ENCODE results near the gene HSPA12B.

The HSPA12B gene

DNA sequence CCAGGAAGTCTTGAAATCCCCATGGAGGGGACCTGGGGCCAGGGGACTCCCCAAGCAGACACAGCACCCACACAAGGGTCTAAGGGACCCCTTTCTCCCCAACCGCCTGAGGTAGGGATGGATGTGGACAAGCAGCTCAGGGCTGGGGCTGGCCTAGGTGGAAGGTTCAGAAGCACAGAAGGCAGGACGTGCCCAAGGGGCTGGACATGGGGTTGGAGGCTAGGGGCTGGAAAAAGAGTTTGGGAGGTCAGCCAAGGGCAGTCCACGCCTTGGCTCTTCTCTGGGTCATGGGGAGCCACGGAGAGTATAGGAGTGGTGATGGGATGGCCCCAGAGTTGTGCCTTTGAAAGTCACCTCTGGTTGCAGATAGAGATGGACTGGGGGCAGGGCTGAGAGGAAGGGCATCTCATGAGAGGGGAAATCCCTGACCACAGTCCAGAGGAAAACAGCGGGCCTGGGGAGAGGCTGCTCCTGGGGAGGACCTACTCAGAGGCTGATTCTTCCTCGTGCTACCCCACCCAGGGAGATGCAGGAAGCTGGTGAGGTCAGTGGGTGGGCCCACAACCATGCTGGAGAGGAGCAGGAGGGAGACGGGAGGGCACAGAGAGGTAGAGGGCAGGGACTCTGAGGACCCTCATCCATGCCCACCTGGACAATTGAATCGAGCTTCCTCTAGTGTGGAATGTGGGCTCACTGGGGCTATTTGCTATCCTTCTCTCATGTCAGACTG lies 2.5 kb upstream of the HSPA12B start:
- DNase-seq (ENCODE audit: low spot score) = no peak

DNA sequence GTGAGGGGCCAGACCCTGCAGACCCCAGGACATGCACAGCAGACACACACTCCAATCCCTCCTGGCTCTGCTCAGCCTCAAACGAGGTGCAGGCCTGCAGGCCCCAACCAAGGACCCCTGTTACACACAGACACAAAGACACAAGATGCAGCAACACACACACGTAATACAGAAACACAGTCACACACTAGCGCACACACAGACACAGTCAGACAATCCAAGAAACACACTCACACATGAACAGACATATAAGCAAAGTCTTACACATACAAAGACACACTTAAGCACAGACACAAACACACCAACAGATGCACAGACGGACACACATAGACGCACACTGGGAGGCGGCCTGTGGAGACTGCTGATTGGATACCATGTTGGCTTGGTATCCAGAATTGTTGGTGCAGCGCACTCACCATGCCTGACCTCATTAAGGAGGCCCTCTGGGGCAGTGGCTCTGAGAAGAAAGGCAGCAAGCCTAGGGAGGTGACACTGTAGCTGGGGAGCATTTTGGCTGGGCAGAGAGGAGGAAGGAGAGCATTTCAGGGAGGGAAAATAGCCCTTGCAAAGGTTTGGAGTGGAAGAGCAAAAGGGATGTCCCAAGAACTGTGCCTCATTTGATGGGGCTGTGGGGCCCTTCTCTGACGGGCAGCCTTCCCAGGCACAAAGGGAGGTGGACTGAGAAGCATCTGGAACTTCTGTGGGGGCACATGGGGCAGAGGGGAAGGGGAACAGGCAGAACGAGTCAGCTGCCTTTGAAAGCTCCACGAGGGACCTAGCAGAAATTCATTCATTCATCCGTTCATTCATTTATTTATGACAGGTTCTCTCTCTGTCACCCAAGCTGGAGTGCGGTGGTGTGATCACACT lies 1.4 kb upstream of the HSPA12B start:
- DNase-seq (ENCODE audit: low spot score) = no peak

DNA sequence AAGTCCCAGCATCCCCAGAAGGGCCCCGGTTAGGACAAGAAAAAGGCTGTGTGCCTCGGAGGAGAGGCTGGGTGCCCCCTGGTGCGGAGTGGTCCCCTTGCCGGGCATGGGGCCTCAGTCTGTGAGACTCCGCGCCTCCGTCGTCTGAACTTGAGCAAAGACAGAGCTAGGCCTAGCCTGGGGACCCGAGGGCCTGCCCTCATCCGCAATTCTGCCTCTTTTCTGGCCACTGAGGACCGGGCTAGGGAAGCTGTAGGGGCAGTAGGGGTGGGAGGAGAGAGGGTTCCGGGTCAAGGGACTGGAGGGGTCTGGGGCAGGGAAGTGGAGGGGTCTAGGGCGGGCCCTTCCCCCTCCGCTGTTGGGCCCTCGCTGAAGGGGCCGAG lies 550 bp upstream of the HSPA12B start:
- no peak for DNase-seq (ENCODE audit: low spot score)

DNA sequence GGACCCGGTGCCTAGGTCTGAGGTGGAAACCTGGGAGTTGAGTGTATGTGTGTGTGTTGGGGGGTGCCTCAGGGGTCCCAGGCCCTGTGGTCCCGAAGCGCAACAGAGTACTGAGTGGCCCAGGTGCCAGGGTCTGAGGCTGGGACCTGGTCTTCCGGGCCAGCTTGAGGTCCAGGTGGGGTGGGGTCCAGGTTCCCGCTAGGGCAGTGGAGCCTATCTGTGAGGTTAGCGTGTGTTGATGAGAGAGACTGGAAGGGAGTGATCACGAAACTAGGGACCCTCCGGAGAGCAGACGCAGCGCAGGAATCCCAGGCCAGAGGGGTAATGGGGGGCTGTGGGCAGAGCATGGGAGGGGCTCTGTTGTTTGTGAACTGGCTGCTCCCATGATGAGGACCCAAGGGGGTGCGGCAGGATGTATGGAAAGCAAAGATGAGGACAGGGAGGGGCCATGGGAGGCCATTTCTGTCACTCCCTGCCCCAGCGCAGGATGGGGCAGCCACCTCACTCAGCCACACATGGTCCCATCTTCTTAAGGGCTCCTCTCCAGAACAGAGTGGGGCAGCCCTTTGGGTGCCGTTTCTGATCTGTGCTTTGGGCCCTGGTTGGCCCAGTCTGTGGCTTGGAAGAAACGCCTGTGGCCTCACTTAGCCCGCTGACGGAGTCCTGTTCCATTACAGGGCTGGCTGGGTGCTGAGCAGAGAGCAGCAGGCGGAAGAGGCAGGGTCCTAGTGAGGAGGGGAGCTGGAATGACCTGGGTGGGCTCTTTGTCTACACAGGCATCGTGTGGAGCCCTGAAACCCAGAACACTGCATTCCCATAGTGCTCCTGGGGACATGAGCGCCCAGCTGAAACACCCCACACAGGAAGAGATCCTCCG lies 872 bp downstream of the HSPA12B start:
- DNase-seq (ENCODE audit: low spot score) = no peak

DNA sequence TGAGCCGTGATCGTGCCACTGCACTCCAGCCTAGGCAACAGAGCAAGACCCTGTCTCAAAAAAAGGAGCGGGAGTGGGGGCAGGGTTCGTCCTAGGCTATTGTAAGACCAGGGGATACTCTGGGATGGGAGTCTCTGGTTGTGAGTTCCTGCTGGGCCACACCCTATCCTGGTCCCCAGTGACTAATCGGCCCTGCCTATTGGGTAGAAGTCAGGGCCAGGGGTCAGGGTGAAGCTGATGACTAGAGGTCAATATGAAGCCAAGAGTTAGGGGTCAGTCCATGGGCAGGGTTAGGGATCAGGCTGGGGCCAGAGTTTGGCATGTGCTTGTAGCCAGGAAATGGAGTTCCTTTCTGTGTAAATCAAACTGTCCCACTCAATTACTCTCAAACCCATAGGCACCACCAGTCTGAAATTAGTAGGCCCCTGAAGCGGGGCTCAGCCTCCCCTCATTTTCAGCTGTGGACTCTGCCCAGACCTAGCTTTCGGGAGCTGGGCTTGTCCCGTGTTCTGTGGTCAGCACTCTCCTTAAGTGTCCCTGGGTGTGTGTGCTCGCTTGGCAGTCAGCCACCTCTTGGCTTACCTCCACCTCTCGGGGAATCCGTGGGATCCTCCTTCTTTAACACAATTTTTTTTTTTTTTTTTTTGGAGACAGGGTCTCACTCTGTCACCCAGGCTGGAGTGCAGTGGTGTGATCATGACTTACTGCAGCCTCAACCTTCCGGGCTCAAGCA lies 1.8 kb downstream of the HSPA12B start:
- DNase-seq (ENCODE audit: low spot score) = no peak

DNA sequence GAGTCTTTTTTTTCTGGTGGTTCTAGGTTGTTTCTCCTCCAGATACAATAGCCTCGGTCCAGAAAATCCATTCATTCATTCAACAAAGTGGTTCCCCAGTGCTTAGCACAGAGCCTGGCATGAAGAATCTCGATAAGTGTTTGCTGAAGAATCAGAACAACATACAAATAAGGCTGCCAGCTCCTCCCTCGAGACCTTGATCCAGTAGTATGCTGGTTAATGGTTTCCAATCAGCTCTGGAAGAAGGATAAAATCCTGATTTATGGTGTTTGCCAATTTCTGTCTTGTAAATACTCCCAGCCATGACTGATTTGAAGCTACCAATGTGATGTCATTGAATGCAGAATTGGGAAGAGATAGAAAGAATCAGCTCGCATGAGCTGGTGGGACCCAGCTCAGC lies 3.3 kb downstream of the HSPA12B start:
- DNase-seq (ENCODE audit: low spot score) = no peak

DNA sequence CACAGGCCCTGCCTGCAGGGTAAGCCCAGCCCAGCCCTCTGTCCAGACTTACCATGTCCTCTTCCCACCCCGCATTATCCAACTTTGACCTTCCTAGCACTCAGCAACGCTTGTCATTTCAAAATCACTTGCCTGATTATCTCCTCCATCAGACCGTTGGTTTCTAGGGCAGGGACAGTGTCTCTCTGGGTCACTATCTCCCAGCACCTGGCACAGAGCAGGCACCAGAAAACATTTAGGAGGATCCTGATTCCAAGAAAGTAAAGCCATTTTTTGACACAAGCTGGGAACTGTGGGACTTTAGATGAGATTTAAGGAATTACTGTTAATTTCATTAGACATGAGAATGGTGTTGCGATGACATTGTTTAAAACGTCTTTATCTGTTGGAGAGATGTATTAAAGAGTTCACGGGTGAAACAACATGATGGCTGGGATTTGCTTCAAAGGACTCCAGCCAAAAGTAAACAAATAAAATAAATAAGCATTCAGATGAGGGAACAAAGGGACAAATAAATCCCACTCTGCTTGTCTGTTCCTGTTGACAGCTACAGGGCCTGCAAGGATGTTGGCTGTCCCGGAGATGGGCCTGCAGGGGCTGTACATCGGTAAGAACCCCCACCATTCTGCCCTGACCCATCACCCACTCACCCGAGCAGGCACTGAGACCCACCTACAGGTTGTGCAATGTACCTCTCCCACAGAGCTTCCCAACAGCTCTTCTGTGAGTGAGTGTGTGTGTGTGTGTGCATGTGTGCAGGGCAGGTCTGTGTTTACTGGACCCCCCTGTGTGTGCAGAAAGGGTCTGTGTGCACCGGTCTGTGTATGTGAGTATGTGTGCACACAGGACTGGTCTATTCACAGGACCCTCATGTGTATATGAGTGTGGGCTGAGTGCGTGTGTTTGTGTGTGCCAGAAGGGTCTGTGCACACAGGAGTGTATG lies 5.9 kb downstream of the HSPA12B start:
- no peak for DNase-seq (ENCODE audit: low spot score)

DNA sequence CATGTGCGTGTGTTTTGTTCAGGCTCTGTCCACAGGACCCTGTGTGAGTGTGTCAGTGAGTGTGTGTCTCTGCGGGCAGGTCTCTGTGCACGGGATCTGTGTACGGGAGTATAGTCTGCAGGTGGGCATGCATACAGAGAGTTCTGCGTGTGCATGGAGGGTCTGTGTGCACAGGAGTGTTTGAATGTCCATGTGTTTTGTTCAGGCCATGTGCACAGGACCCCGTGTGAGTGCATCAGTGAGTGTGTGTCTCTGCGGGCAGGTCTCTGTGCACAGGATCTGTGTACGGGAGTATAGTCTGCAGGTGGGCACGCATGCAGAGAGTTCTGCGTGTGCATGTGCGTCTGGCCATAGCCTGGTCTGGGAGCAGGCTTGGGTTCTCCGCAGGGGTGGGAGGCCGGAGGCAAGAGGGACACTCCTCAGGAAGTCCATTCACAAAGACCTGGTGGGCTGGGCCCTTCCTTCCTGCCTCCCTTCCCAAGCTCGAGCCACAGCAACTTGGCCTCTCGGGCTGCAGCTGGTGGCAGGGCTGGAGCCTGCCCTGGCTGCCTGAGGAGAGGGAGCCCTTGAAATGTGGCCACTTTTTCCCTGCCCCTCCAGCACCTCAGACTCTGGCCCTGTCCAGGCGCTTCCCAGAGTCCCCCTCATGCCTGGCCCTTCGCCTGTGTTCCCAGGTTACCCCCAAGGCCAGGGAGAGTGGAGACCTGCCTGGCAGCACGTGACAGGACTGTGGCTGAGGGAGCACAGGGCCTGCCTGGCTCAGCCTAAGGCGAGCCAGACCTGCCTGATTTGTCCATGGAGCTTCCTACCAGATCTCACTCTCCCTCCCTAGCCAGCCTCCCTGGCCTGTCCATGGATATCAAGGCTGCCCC lies 6.8 kb downstream of the HSPA12B start:
- DNase-seq (ENCODE audit: low spot score) = no peak

DNA sequence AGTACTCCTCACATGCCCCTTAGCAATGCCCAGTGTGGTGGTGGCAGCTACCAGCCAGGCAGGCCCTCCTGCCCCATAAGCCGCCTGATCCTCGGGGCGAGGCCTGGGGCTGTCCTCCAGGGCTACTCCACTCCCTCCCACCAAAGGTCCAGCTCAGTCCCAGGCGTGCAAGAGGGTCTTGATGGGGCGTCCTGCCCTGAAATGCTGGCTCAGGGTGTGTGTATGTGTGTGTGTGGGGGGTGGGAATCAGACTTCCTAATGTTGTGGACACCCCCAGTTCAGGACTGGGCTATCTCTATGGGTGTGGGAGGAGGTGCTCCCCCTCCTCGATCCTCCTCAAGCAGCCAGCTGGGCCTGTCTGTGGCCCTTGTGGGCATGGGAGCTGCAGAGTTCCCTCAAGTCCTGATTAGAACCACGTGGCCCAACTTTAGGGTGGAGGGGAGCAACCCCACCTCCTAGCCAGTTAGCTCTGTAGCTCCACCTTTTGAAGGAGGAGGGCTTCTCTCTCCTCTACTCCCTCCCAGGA lies 7.5 kb downstream of the HSPA12B start:
- DNase-seq (ENCODE audit: low spot score) = no peak

DNA sequence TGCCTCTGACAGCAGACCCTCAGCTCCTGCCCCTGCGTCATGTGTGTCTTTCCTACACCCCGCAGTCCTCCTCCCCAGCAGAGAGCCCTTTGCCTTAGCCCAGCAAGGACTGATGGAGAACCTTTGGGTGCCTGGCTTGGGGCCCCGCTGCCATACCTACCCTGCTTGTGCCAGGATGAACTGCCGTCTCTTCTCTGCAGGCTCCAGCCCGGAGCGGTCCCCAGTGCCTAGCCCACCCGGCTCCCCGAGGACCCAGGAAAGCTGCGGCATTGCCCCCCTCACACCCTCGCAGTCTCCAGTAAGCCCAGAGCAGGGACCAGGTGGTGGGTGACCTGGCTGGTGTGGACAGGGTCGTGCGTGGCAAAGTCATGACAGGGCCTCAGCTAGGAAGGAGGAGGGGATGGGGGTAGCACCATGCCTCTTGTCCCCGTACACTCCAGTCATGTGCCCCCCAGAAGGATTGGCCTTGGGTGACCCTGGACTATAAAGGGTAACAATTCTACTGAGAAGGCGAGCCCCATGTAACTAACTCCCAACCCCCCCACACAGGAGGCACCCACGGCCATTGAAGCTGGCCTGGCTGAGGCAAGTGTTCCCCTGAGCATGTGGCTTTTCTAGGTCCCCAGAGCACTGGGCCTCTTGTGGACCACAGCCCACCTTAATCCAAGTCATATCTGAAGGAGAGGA lies 8.3 kb downstream of the HSPA12B start:
- DNase-seq (ENCODE audit: low spot score) = no peak

DNA sequence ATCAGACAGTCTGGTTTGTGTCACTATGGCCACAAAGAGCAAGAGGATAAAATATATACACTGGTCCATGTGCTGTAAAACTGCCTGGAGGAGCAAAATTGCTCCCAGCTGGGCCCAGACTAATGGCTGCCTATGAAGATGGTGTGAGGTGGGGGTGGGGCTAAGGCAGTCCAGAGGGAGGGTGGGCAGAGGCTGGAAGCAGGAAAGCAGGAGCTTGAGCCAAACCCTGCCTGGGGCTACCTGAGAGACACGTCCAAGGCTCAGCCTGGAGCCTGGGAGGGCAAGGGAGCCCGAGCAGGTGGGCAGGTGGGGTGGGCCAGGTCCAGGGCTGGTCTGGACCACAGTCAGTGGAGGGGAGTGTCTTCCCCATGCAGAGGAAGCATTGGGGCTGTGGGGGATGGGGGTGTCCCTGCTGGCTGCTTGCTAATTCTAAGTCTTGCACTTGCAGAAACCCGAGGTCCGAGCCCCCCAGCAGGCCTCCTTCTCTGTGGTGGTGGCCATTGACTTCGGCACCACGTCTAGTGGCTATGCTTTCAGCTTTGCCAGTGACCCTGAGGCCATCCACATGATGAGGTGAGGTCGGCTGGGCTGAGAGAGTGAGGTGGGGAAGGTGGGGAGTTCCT lies 9.5 kb downstream of the HSPA12B start:
- DNase-seq (ENCODE audit: low spot score) = no peak

DNA sequence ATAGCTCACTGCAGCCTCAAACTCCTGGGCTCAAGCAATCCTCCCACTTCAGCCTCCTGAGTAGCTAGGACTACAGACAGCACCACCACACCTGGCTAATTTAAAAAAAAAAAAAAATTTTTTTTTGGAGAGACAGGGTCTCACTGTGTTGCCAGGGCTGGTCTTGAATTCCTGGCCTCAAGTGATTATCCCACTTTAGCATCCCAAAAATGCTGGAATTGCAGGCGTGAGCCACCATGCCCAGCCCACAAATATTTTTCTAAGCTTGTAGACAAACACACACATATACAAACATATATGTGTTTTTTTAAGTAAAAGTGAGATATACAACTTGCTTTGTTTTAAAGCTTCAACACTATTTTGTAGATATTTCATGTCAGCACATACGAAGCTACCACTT lies 10.8 kb downstream of the HSPA12B start:
- no peak for DNase-seq (ENCODE audit: low spot score)

DNA sequence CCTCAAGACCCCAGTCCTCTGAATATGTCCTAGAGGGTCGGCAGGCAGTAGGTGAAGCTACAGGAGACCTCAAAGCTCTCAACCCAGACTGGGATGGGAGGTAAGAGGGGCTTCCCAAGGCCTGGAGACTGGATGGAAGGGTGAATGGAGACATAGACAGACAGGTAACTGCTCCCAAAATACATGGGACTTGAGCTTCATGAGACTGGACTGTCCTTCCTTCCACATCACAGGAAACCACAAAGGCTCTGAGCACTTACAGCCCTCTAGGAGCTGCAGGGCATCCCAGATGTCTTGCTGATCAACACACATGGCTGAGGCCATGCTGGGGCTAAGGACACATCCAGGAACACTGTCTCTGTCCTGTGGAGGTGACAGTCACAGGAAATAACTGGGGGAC lies 11.6 kb downstream of the HSPA12B start:
- no peak for DNase-seq (ENCODE audit: low spot score)

DNA sequence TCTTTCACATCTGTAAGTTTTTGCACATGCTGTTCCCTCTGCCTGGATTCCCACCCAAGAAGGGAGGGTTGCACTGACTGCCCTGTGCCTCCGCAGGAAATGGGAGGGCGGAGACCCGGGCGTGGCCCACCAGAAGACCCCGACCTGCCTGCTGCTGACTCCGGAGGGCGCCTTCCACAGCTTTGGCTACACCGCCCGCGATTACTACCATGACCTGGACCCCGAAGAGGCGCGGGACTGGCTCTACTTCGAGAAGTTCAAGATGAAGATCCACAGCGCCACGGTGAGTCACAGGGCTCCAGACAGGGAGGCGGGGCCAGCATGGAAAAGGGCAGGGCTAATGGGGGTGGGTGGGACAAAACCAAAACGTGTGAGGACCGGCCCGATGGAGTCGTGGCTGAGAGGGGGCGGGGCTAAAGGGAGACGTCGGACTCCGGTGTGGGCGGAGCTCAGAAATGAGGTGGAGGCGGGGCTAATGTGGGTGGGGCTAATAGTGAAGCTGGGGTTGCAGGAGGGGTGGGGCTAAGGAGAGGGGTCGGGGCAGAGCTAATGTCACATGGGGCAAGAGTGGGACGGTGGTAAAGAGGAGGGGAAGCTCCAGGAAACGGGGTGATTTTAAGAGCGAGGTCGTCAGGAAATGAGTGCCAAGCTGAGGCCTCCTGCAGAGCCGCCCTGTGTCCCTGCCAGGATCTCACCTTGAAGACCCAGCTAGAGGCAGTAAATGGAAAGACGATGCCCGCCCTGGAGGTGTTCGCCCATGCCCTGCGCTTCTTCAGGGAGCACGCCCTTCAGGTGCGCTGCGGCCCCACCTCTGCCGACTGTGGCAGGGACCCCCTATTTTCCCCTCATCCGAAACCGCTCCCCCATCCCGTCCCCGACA lies 12.6 kb downstream of the HSPA12B start:
- DNase-seq (ENCODE audit: low spot score) = no peak

DNA sequence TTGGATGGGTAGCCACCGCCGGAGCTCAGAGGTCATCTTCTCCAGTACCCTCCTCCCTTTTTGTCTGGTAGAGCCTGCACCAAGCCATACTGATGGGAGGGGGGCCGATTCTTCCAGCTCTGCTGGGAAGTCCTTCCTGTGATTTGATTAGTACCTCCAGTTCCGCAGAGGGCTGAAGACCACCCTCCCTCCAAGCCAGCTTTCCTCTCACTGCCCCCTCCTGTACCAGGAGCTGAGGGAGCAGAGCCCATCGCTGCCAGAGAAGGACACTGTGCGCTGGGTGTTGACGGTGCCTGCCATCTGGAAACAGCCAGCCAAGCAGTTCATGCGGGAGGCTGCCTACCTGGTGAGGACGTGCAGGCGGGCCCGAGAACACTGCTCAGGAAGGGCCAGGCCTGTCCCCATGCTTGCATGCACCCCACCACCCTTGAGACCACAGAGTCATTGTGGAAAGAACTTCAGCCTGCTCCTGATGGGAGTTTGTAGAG lies 13.2 kb downstream of the HSPA12B start:
- no peak for DNase-seq (ENCODE audit: low spot score)

DNA sequence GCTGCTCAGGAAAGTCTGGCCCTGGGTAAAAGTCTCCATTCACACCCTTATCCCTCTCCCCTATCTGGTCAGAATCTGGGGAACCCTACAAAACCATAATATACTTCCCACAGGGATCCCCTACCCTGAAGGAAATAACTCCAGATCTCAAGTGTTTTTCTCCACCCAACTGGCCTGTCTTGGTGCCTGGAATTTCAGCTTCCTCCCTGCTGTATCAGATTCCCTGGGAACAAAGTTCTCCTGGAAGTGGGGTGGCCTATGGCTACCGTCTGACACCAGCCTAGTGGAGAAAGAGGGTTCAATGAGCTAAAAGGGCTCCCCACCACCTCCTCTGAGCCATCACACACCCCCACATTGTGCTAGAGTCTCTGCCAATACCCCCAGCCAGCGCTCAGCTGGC lies 15.0 kb downstream of the HSPA12B start:
- no peak for DNase-seq (ENCODE audit: low spot score)

DNA sequence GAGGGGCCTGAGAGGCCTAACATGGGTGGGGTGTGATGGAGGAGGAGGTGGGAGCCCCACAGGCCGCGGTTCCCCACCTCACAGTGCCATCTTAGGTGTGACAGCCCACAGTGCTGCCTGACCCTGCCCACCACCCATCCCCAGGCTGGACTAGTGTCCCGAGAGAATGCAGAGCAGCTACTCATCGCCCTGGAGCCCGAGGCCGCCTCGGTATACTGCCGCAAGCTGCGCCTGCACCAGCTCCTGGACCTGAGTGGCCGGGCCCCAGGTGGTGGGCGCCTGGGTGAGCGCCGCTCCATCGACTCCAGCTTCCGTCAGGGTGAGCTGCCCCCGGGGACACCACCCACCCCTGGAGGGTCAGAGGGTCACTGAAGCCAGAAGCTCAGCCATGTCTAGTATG lies 15.6 kb downstream of the HSPA12B start:
- no peak for DNase-seq (ENCODE audit: low spot score)

Data from pons (tissue), 1 donor.